ENCODE measurements around the gene NFKB1.

- TF ChIP-seq POLR2A (IDR thresholded peaks at IDR 0.05; ENCODE audit: low read length) (no peak), GATA1 (IDR thresholded peaks at IDR 0.05; ENCODE audit: low read depth, low read length) (no peak)
These were observed 119.7 kb downstream of the NFKB1 start for GRCh38 chr4:102620697-102621497.

All from erythroblast (primary cell).